Hematopoietic multipotent progenitor cell treated with erythropoietin and hydrocortisone succinate and interleukin-3 and kit ligand, for 17 days (in vitro differentiated cells): Measurements from ENCODE around the gene SKI.

Source experiments
- DNase-seq: peaks from one replicate; pipeline ENCODE4 v3.0.0-alpha.2; 2015; ENCODE audit warnings: low spot score

The SKI gene

DNA sequence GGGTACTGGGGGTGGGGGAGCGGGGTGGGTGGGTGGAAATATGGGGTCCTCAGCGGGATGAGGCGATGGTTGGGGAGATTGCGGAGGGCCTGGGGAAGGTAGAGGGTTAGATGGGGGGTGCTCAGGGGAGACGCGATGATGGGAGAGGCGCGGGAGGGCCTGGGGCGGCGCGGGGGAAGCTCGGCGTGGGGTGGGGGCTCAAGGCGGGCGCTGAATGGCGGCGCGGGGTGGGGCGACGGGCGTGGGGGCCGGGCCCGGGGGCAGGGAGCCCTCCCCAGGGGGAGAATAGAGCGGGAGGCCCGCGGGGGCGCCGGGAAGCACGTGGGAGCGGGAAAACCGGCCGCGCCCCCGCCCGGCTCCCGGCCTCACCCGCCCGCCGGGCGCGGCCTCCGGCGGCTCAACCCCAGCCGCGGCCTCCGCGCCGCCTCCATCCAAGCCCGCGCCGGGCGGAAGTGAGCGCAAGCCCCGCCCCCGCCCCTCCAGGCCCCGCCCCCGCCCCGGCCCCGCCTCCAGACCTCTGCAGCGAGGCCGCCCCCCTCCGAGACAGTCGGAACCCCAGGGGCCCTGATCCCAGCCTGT lies 33.7 kb upstream of the SKI start, which contains the start of gene FAAP20:
FAAP20 (minus strand) TSS at position 454 of the 579 bp plus-strand sequence; CDS start at position 431, 23 bp downstream.
- peak; percentile 76 for DNase-seq

DNA sequence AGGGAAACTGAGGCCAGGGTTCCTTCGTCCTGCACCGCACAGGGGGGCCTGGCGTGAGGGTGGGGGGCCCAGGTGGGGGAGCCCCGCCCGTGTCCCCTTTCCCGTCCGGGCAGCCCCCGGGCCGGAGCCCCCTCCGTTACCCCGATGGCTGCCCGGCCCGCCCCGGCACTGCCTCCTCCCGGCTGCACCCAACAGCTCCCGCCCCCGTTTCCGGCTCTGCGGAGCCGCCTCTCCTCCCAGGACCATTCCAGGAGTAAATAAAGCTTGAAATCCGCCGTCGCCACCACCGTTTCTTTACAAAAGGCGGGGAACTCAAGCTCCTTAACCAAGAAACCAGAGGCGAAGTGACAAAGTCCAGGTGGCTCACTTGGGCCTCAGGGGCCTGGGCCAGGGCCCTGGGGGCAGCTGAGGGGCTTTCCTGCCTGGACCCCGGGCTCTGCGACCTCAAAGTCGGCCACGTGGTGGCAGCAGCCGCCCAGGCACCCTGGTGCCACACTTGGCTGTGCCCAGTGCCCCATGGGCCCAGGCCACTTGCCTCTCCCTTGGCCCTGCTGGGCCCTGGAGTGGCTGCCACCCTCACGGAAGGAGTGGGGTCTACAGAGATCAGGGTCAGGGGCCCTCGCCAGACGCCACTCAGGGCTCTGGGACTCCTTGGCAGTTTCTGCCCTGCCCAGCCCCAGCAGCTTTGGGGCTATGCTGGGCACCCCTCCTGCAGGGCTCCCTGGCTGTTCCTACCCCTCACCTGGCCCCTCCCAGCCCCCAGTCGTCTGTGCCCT lies 33.0 kb upstream of the SKI start:
- DNase-seq: peak; percentile 82

DNA sequence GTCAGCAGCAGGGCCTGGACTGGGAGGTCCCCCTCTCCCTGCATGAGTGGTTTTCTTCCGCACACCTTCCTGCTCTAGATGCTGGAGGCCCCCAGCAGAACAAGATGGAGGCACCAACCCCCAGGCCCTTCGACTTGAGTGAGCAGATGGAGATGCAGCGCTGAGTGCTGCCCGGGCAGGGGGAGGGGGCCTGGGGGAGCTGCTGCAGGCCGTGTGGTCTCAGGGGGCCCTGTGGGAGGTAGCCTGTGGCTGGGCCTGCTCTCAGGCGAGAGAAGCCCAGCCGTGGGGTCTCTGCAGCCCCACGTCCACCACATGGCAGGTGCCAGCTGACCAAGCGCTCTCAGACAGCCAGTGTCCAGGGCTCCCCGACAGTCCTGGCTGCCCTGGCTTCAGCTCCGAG lies 32.3 kb upstream of the SKI start:
- DNase-seq: no peak

DNA sequence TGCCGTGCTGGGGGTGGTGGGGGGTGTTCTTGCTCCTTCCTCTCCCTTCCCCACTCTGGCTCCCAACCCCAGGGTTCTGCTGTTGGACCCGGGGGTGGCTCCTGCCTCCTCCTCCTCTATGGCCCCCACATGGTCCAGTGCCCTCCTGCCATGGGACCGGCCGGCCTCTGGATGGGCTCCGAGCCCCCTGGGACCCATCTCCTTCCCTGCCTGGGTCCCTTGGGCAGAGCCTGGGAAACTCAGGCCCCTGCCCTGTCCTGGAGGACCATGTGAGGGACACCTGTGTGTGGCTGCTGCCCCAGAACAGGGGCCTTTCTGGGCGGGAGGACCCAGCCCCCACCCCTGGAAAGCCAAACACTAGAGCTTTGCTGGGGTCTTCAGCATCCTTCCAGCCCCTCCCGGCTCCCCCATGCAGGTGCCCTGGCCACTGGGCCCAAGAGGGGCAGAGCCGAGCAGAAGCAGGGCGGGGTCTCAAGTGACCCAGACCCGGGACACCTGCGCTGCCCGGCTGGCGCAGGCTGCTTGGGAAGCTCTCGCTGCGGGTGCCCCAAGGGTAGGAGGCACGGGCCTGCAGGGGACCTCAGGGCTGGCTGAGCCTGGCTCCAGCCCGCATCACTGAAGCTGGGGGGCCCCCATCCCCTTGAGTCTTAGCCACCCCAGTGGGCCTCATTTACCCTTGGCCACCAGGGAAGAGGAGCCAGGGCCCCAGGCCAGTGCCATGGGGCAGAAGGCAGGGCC lies 31.0 kb upstream of the SKI start:
- no peak for DNase-seq

DNA sequence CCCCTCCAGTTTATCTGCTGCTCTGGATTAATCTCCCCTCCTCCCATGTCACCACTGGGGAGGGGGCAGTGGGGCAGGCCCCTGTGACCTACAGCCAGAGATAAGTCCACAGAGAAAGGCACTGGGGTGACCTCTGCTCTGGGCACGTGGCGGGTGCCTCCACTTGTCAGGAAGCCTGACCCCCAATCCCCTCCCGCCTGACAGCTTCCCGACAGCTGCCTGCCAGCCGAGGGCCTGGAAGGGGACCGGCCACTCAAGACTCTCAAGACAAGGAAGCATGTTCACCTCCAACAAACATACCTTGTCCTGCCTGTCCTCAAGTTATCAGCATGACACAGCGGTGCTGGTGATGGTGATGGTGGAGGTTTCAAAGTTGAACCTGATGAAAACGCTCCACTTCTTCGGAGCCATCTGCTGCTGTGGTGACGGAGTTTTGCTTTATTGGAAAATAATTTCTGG lies 30.4 kb upstream of the SKI start:
- DNase-seq: no peak

DNA sequence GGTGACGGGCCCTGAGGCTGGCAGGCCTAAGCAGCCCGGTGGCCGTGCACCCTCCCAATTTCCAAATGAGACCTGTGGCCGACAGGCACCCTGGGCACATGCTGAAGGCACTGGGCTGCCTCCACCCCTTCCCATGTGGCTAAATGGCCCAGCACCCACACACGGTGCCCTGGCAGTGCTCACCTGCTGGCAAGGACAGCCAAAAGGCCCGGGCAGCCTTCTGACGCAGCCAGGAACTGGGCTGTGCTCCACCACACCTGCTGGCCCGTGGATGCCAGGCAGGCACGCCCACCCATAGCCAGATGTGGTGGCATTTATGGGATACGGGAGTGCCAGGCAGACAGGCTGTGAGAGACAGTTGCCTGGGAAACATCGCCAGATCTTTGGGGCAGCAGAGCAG lies 29.5 kb upstream of the SKI start:
- DNase-seq: no peak

DNA sequence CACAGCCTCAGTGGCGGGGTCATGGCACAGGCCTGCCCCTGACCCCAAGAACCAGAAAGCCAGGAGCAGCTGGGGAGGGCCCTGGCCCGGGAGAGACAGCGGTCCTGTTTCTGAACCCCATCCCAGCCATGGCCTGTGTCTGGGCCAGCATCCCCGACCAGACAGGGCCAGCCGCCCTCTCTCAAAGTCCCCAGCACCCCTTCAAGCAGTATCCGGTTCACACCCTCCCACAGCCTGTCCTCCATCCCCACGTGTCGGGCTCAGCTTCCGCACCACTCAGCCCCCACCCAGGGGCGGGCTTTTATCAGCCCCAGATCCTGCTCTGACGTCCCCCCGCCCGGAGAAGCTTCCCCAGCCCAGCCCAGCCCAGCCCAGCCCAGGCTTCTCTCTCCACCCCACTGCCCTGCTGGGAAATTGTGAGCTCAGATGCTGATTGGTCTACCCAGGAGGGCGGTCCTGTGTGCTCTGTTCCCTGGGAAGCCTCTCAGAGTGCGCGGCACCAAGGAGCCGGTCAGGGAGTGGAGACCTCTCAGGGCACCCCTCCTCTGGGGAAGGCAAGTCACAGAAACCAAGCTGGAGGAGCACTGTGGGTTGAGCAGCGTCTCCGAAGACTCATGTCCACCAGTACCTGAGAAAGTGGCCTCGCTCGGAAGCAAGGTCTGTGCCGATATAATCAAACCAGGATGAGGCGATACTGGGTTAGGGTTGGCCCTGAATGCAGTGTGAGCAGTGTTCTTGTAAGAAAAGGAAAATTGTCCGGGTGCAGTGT lies 28.9 kb upstream of the SKI start:
- peak; percentile 77 for DNase-seq

DNA sequence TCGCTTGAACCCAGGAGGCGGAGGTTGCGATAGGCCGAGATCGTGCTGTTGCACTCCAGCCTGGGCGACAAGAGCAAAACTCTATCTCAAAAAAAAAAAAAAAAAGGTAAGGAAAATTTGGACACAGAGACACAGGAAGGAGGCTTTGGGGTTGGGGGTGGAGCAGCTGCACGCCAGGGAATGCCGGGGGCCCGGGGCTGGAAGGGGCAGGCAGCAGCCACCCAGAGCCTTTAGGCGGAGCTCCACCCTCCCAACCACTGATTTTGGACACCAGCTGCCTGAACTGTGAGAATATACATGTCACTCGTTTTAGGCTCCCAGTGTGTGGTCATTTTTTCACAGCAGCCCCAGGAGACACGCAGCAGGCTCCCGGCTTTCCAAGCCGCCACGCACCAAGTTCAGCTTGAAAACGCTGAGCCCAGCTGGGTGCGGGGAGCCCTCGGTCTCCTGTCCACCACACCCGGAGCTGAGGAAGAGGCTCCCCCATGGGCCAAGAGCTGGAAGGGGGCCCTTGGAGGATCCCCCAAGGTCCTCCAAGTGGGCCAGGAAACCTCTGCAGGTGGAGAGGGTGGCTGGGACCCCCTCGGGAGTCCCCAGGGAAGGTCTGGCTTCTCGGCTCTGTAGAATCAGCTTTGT lies 27.7 kb upstream of the SKI start:
- no peak for DNase-seq

DNA sequence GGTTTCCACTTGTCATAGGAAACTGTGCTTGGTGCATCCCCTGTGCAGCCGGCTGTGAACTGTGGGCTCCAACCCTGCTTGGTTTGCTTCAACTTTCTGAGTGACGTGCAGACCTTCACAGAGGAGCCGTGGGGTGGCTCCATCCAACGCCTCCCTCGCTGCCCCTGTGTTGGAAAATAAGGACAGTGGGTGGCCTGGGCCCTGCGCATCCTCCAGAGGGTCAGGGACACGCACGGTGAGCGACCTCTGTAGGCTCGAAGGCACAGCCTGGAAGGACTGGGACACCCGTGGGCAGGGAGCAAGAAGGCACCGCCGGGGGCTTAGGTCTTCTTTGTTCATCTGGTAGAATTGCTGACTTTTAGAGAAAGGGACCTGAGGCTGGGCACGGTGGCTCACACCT lies 27.1 kb upstream of the SKI start:
- DNase-seq: no peak

DNA sequence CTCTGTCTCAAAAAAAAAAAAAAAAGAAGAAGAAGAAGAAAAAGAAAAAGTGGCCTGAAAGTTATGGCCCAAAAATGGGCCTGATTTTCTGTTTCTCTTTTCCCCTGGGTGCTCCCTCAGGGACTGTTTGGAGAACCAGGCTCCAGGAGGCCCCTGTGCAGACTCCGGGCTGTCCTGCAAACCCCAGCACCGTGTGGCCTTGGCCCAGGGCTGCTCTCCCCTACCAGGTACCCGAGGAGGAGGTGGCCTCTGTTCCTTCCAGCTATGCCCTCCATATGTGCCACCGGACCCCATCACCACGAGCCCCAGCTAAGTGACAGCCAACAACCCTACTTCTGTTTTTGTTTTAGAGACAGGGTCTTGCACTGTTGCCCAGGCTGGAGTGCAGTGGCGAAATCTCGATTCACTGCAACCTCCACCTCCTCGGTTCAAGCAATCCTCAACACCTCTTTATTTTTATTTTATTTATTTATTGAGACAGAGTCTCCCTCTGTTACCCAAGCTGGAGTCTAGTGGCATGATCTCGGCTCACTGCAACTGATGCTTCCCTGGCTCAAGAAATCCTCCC lies 26.0 kb upstream of the SKI start:
- no peak for DNase-seq

DNA sequence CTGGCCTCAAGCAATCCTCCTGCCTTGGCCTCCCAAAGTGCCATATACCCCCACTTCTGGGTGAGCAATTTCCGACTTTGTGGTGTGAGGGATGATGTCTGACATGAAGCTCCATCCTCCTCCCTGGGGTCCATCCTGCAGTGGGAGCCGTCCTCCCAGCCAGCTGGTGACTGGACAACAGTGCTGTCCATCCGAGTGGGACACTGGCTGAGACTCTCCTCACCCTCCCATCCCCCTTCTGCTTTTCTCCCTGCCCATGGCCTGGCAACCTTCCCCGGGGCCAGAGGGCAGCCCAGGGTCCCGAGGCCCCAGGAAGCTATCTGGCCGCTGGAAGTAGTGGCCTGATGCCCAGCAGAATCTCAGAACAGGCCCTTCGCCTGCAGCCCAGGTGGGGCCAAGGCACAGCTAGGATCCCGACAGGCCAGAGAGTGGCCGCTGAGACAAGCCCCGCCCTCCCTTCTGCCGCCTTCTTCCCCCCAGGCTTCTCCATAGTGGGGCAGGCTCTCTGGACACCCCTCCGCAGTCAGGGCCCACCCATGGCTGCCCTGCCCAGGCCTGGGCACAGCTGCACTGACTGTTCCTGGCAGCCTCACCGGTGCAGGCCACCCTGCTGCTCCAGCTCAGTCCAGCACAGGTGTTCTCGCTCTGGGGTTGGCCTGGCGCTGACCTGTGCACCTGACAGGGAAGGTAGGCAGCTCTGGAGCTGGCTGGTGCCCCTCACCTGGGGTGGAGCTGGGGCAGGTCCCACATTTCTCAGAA lies 25.1 kb upstream of the SKI start:
- no peak for DNase-seq

DNA sequence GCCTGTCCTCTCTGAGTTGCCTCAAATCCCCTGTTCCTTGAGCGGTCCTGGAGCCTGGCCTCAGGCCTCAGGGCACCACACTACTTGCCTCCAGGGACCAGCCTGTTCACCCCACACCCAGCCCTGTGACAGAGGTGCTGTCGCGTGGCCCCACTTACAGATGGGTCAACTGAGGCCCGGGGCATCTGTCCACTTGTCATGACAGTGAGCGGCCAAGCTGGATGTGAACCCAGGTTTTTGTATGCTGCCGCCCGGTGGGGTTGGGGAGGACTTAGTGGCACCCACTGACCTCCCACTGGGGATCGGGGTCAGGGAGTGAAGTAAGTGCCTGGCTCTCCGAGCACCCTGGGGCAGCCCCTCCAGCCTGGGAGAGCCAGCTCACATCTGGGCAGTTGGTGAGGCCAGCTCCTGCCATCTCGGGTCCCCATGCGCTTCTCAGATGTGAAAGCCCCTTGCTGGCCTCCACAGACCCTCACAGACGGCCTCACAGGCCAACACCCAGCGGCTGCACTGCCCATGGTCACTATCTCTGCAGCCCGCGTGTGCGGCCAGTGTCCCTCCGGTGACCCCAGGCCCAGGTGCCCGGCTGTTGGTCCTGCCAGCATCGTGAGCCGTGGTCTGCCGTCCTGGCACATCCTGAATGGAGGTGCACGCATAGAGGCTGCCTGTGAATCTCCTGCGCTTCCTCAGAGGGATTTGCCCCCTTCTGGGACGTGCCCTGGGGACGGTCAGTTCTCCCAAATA lies 24.3 kb upstream of the SKI start:
- DNase-seq: no peak

DNA sequence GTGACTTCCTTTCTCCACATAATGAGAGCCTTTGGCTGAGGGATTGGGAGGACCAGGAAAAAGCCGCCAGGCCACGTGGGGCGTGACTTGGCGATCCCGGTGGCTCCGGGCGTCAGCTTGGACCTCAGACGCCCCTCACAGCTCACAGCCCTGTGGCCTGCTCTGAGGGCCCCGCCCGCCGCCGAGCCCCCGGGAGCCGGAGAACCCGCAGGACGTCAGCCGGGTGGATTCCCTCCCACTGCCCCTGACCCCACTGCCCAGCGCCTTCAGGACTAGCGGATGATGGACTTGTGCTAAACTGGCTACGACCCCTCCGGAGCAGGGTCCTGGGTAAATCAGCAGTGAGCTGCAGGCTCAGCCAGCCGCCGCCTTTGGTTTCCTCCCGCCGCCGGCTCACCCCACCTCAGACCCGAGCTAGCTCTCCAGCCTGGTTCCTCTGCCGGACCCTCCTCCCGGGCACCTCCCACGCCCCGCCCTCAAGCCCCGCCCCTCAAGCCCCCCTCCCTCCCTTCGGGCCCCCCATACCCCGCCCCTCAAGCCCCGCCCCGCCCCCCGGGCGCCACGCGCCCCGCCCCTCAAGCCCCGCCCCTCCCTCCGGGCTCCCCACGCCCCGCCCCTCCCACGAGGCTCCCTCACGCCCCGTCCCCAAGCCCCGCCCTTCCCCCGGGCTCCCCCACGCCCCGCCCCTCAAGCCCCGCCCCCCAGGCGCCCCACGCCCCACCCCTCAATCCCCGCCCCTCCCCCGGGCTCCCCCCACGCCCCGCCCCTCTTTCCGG lies 23.5 kb upstream of the SKI start:
- DNase-seq: peak; percentile 66

DNA sequence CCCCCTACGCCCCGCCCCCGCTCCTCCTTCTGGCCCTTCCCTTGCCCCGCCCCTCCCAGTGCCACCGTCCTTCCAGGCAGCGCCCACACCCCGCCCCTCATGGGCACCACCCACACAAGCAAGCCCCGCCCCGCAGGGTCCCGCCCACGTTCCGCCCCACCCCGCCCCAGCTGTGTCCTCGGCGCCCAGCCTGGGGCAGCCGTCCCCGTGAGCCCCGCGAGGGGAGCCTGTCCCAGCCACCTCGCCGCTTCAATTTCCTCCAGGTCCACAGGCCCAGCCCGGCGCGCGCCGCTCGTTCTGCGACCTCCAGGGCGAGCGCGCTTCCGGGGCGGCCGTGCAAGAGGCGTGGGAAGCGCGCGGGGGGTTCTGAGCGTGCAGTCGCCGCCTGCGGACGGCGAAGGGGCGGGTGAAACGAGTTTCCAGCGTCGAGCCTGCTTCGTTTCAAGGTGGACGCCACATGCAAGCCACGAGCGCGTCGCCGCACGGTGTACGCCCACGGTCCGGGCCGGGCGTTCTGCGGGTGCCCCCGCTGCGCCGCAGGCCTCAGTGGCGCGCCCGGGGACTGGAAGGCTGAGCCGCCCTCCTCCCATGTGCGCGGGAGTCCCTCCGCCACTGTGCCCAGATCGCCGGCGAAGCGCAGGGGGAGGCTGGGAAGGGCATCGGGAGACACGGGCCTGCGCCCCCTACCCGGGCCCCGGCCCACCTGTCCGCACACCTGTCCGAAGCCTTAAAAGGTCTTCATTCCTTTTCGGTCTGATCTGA lies 22.7 kb upstream of the SKI start:
- DNase-seq: peak; percentile 90

DNA sequence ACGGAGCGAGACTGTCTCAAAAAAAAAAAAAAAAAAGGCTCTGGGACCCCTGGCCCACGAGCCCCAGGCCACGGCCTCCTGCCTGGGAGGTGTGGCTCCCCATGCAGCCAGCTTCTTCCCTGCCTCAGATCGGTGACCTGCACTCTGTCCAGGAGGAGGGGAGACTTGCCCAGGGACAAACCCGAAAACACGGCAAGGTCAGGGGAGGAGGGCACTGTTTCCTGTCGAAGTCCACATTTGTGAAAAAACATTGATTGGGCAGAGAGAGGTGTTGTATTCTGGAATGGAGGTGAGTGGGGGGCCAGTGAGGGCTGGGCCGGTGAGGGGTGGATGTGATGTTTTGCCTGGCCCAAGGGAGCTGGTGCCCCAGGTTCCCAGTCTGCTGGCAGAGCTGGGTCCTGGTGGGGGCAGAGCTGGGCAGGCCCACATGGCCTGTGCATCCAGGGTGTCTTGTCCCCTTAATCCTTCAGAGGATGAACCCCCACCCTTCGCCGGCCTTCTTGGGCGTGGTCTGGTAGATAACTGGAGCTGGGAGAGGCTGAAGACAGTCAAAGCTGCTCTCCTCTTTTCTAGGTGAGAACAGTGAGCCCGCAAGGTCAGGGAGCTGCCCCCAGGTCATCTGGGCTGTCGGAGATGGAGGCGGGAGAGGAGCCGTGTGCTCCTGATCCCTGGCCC lies 21.2 kb upstream of the SKI start:
- DNase-seq: peak; percentile 36

DNA sequence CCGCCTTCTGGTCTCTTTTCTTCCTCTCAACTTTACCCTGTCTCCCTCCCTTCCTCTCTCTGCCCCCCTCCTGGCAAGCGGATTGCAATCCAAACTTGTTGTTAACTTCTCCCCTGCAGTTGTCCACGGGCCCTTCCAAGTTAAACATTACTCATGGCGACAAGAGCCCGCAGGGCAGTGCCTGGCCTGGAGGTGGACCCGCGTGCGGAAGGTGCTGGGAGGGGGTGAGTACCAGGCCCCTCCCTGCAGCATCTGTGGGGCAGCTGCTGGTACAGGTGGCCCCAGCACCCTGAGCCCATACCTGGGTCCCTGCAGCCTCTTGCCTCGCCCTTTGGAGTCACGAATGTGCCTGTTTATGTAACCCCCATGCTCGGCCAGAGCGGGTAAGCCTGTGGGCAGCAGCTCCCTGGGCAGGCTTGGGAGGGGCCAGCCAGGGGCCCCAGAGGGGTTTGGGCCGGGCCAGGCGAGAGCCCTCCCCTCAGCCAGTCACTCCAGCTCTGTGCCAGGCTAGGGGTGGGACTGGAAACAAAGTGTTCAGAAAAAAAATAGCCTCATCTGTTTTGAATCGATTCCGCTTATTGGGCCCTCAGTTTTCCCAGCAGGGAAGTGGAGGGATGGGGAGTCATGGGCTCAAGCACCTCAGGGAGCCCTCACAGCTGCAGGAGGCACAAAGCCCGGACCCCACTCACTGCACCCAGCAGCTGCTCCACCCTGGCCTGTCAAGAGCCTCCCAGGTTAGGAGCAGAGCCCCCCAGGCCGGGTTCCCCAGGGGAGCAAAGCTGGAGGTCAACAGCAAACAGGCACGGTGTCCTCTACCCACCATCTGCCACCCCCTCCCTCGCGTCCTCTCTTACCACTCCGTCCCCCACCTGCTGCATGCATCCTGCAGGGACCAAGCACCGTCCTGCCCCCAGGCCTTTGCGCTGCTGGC lies 19.5 kb upstream of the SKI start:
- DNase-seq: no peak
